GM18861 (cell line): Measurements from ENCODE around the gene OR6C1.
"Not testable (repeated sequence)": the region's sequence is repeated elsewhere in the genome, so short reads cannot be mapped to it uniquely, and the experiment has no call there.

Experiments
- ATAC-seq: cut with Tn5 transposase; IDR thresholded peaks from one replicate; pipeline ENCODE4 v1.9.1; 2021; ENCODE audit not compliant: unreplicated experiment

The OR6C1 gene

DNA sequence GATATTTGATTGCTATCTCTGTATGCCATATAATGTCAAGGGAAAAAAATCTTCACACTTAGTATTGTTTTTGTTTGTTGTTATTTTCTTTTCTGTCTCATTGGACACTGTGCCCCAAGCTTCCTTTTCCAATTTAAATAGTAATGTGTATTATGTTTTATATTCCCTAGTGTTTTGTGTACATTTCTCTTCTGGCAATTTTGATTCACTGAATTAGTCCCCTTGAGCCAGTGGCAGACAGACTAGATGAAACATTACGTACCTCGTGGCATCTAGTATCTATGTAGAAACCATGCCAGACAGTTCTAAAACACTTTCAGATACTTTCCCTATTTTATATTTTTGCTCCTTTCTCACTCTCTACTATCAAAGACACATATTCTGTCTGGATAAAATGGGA lies at the start of gene OR6C1:
TSS of gene OR6C1 (plus strand) at position 301 of the 400 bp plus-strand sequence. CDS start 6,257 bp downstream, outside the sequence.
- no peak for ATAC-seq

DNA sequence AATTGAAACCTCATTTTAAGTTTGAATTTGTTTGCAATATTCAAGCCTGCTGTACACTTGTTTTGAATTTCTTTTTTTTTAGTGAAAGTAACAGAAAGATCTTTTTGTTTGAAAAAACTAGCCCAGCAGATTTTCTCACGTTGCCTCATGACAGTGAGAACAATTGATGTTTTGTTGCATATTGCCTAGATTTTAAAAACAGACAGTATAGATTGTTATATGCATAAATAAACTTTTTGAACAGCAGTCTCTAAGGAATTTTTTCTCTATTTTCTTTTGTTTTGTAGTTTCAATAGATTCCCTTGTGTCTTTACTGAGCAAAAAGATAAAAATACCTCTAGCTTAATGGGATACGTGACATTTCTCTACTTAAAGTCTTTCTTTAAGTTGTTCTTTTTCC lies 33.2 kb upstream of the OR6C1 start:
- no peak for ATAC-seq

DNA sequence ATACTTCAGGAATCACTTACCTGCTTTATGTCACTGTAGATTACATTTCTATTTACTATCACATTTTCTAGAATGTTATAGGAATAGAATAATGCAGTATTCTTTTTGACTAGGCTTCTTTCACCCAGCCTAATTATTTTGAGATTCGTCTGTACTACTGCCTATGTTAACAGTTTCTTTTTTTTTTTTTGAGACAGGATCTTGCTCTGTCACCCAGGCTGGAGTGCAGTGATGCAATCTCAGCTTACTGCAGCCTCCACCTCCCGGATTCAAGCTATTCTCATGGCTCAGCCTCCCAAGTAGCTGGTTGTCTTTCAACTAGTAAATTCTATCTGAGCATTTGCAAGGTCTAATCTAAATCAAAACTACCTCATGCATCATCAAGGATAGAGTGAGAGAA lies 24.1 kb upstream of the OR6C1 start:
- ATAC-seq = no peak

DNA sequence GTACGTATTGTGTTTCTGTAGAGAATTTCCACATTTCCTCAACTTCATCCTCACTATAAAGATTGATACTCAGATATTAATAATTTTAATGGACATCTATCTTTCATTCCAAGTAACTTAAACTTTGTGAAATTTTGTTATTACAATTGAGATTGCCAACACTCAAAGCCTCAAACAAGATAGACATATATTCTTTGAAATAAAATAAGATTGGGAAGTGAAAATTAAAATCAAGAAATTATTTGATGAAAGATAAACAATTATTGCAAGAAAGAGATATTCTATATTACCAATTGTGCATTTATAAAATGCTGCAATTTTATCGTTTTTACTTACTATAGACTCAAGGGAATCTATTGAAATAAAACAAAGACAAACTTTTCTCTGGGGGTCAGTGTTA lies 17.7 kb upstream of the OR6C1 start, which contains the start of gene OR6C6:
TSS of gene OR6C6 (minus strand) at position 101 of the 400 bp plus-strand sequence. CDS start 1,337 bp downstream, outside the sequence.
- no peak for ATAC-seq

DNA sequence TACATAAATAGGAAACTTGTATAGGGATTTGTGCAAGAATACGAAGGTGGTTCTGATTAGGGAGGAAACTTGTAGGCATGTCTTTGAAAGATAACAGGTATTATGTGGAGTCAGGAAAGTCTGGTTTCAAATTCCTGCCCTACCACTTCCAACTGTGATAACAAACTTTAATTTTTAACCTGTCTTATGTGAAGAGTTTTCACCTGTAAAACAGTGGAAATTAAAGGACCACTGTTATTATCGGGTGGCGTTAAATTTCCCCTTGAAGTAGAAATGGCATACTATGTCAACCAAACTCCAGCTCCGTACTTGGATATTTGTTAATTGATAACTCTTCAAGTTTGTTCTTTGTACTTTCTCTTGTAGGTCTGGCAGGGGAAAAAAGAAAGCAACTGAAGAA lies 6.1 kb downstream of the OR6C1 start:
- no peak for ATAC-seq

DNA sequence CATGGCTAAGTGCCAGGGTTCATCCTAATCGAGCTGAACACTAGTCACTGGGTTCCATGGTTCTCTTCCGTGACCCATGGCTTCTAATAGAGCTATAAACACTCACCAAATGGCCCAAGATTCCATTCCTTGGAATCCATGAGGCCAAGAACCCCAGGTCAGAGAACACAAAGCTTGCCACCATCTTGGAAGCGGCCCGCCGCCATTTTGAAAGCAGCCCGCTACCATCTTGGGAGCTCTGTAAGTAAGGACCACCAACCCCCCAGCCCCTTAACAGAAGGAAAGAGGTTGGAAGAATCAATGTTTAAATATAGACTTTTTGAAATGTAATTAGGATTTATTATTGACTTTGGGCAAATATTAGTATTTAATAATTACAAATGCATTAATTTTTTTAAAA lies 11.7 kb downstream of the OR6C1 start:
- not testable (repeated sequence) for ATAC-seq

DNA sequence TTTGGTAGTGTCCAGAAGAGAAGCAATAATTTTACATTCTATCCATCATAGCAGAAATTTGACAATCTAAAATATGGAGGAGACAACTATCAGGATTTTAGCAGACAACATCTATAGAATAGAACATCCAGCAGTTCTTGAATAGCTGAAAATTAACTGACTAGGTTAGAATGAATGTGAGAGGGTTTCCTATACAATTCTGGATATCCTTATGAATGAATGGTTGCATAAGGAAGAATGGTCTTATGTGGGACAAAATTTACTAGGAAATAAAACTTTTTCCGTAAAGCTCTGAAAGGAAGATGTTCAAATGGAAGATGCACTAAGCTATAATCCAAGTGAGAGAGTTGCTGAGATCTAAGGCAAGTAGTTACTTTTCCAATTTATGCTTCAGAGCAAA lies 16.3 kb downstream of the OR6C1 start, which contains the start of gene OR6C3:
TSS of gene OR6C3 (plus strand) at position 301 of the 400 bp plus-strand sequence. CDS start 955 bp downstream, outside the sequence.
- no peak for ATAC-seq

DNA sequence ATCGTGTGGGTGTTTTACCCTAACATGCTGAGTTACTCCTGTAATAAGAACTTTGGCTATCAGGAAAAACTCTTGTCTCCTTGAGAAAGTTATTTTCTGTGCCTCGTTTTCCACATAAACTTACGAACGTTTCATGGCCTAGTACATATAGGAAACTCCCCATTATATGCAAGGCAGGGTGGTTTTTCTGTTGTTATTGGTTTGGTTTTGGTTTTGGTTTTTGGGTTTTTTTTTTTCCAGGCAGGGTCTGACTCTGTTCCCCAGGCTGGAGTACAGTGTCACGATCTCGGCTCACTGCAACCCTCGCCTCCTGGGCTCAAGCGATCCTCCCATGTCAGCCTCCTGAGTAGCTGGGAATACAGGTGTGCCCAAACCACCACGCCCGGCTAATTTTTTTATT lies 21.9 kb downstream of the OR6C1 start:
- no peak for ATAC-seq

DNA sequence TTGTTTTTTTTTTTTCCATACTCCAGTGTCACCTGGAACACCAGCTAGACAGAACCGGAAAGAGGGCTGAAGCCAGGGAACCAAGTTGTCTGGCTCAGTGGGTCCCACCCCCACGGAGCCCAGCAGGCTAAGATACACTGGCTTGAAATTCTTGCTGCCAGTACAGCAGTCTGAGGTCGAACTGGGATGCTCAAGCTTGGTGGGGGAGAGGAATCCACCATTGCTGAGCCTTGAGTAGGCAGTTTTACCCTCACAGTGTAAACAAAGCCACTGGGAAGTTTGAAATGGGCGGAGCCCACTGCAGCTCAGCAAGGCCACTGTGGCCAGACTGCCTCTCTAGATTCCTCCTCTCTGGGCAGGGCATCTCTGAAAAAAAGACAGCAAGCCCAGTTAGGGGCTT lies 41.2 kb downstream of the OR6C1 start:
- ATAC-seq = not testable (repeated sequence)

DNA sequence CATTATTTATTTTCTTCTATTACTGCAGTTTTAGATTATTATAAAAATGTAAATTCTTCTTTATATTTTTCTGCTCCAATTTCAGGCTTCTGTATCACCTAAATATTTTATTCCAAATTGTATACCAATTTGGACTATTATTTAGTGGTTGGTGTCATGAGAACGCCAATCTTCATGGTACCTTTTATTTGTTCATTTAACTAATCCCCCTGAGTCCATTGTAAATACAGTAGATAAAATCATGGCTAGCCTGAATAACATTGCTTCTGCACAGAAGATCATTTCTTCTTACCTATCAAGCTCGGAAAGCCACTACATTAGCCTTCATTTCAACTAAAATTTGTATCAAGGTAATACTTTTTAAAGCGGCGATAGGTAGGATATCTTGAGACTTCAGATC lies 48.5 kb downstream of the OR6C1 start, which contains the start of gene OR6C75:
TSS of gene OR6C75 (plus strand) at position 301 of the 400 bp plus-strand sequence. CDS start 2,136 bp downstream, outside the sequence.
- no peak for ATAC-seq

DNA sequence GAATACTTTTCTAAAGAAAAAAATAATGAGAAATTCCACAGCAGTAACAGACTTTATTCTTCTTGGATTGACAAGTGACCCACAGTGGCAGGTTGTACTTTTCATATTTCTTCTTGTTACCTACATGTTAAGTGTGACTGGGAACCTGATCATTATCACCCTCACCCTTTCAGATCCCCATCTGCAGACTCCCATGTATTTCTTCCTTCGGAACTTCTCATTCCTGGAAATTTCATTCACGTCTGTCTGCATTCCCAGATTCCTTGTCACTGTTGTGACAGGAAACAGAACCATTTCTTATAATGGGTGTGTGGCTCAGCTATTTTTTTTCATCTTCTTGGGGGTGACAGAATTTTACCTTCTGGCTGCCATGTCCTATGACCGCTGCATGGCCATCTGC lies 50.9 kb downstream of the OR6C1 start:
- ATAC-seq = no peak
